Activated CD8-positive, alpha-beta T cell treated with anti-CD3 and anti-CD28 coated beads for 36 hours (primary cell): ENCODE results near the gene POLN. TPM values are rescaled to one million over a fixed set of nuclear protein-coding genes. Genes with fewer than 3 reads are reported as not detected.
"Not testable (repeated sequence)": the region's sequence is repeated elsewhere in the genome, so short reads cannot be mapped to it uniquely, and the experiment has no call there.

Experiments used
- ATAC-seq: fragments of 200-7000 bp; cut with Tn5 transposase; one replicate; pipeline ENCODE4 v1.10.0; 2021; ENCODE audit warnings: mild to moderate bottlenecking, moderate library complexity
- CTCF ChIA-PET: fragments of 350-600 bp; sonication (Branson Sonifier 250); formaldehyde crosslinking; loops from one replicate; lab custom pipeline; 2021; ENCODE audit warnings: antibody characterized with exemption; lab: Charles Lee
- POLR2A ChIA-PET: fragments of 350-600 bp; sonication (Branson Sonifier 250); formaldehyde crosslinking; loops from one replicate; lab custom pipeline; 2021; ENCODE audit warnings: antibody characterized with exemption; lab: Charles Lee
- DNase-seq: peaks from one replicate; pipeline ENCODE4 v3.0.0-alpha.2; 2020
- H3K27ac Mint-ChIP-seq: one replicate; pipeline ENCODE4 v1.8.0; 2021; ENCODE audit warnings: mild to moderate bottlenecking, mixed read lengths
- H3K27me3 Mint-ChIP-seq: one replicate; pipeline ENCODE4 v1.8.0; 2021; ENCODE audit warnings: mixed read lengths
- H3K36me3 Mint-ChIP-seq: one replicate; pipeline ENCODE4 v1.8.0; 2021; ENCODE audit warnings: low read depth, mixed read lengths
- H3K4me1 Mint-ChIP-seq: one replicate; pipeline ENCODE4 v1.8.0; 2021; ENCODE audit warnings: low read depth, mixed read lengths
- H3K4me3 Mint-ChIP-seq: one replicate; pipeline ENCODE4 v1.8.0; 2021; ENCODE audit warnings: mild to moderate bottlenecking, moderate library complexity, mixed read lengths
- H3K9me3 Mint-ChIP-seq: one replicate; pipeline ENCODE4 v1.8.0; 2021; ENCODE audit warnings: mixed read lengths
- CTCF ChIP-seq: fragments of 200-600 bp; IDR thresholded peaks from one replicate; pipeline ENCODE4 v1.8.0; 2022; ENCODE audit warnings: antibody characterized with exemption, mild to moderate bottlenecking
- intact Hi-C: fragments of 100-400 bp; cut with micrococcal nuclease; formaldehyde crosslinking; loops from one replicate; pipeline ENCODE4 v1.10.0; 2022
- total RNA-seq, 2 experiments: library from RNA; stranded (reverse); gene quantifications; one replicate each; pipeline ENCODE4 v1.2.3, GENCODE V29; 2021

The POLN gene
- total RNA-seq, 2 experiments from 2014 or later: 2.1 to 2.9 TPM

DNA sequence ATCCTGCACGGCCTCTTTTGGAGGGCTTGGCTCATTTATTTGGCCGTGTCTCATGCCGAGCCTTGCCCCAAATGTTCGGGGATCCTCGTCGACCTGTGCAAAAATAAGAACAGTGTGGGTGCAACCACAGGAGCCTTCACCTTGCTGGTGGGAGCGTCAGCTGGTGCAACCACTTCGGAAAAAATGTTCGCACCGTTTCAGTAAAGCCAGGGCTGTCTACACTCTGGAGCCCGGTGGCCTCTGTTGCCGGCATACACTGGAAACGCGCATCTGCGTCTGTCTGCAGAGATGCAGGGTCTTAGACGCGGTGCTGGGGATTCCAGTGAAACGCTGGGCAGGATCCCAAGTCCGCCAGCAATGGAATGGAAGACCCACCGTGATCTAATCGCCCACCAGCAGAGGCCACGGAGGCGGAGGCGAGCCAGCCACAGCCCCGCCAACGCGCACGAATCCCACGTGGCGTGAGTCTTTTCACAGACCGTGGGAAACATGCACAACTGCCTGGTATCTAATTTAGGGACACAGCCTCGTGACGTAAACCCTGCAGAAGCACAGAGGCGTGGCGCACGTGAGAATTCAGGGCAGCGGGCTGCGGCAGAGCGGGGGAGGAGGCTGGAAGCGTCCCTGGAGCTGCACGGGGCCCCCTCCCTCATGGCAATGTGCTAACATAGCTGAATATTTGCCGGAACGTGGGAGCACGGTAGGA is 33.8 kb upstream of the POLN start:
- Mint-ChIP-seq H3K4me3 (no peak overlapping the region), H3K27me3 (no peaks in the 10 kb centered on the region), H3K9me3 (no peaks in the 10 kb centered on the region), H3K4me1 (peaks cover 3% of the 10 kb centered on the region), H3K27ac (no peak overlapping the region), H3K36me3 (no peaks in the 10 kb centered on the region)
- CTCF ChIA-PET: no interaction called here
- intact Hi-C loops: no loop called here
- no peak for ATAC-seq
- no peak for DNase-seq
- no peak for TF ChIP-seq CTCF
- POLR2A ChIA-PET: interaction anchor here (1.0 kb wide), 1 partner anchor 11 kb away, joined by 3 read pairs; no protein-coding TSS in a partner anchor

DNA sequence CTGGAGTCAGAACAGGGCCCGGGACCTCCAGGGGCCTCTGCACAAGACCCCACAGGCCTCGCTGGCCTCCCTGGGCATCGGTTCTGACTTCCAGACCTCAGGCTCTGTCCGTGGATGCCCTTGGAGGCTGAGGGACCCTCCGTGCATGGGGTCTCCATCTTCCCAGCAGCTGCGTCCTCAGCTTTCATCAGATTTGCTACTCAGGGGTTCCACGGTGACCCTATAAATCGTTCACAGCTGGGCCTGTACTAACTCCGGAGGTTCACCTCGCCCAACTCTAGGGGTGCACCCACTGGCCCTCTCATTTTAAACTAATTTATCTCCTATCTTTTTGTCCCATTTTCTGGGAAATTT is 33.1 kb upstream of the POLN start:
- DNase-seq, intact Hi-C loops, CTCF ChIA-PET, POLR2A ChIA-PET, H3K36me3 Mint-ChIP-seq, H3K4me3 Mint-ChIP-seq, H3K27ac Mint-ChIP-seq, H3K27me3 Mint-ChIP-seq, ATAC-seq, H3K9me3 Mint-ChIP-seq, H3K4me1 Mint-ChIP-seq: not testable (repeated sequence)

DNA sequence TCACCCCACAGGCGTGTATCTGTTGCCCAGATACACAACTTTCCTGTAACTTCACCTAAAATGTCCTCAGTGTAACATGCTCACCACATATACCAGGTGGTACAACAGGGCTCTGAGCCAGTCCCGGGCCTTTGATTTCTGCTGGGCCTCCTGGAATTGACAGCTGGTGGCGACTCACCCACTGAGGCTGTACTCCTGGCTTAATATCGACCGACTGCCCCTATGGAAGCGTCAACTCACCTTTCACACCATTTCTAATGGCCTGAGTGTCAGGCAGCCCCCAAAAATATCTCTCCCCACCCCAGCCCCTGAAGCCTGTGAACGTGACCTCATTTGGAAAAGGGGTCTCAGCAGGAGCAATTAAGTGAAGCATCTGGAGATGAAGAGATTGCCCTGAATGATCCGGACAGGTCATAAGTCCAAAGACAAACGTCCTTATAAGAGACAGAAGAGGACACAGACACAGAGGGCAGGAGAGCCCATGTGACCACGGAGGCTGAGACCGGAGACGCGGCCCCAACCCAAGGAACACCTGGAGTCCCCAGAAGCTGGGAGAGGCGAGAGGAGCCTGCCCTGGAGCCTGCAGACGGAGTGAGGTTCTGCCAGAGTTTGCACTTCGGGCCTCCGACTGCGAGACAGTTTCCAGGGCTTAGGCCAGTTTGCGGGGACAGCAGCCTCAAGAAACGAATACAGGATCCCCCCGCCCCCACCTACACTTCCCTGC is 32.6 kb upstream of the POLN start:
- POLR2A ChIA-PET: interaction anchor here (0.8 kb wide), 1 partner anchor 9 kb away, joined by 3 read pairs; no protein-coding TSS in a partner anchor
- Mint-ChIP-seq H3K27ac (no peak overlapping the region), H3K9me3 (no peaks in the 10 kb centered on the region), H3K36me3 (no peaks in the 10 kb centered on the region), H3K4me3 (no peak overlapping the region), H3K4me1 (no peaks in the 10 kb centered on the region), H3K27me3 (no peaks in the 10 kb centered on the region)
- intact Hi-C loops: no loop called here
- TF ChIP-seq CTCF: no peak
- ATAC-seq: no peak
- CTCF ChIA-PET: no interaction called here
- DNase-seq: no peak

DNA sequence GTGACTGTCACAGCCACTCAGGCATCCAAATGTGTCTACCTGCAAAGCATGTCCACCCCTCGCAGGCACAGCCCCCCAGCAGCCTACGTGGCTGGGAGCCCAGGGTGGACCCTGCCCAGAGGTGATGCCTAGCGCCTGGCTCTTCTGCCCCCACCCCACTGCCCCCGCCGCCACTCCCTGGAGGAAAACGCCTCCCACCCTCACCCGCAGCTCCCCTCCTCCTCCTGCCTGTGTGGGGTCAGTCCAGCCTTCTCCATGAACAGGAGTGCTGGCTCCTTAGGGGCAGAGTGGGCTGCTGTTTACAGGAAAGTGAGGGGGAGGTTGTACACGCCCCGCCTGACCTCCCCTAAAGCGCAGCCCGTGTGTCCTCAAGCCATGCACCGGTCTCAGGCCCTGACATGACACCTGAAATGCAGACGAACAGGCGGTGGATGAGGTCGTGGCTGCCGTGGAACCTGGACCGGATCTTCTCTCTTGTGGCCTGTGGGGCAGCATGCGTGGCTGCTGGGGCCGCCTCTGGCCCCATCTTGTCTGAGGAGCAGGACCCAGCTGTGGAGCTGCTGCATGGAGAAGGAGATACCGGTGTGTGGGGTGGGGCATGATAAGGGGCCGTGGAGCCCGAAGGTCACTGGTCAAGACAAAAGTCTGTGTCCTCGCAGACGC is 31.9 kb upstream of the POLN start:
- POLR2A ChIA-PET: interaction anchor here (0.8 kb wide), 1 partner anchor 10 kb away, joined by 3 read pairs; no protein-coding TSS in a partner anchor
- Mint-ChIP-seq H3K27me3 (no peaks in the 10 kb centered on the region), H3K27ac (no peak overlapping the region), H3K4me1 (no peaks in the 10 kb centered on the region), H3K36me3 (no peaks in the 10 kb centered on the region), H3K9me3 (no peaks in the 10 kb centered on the region), H3K4me3 (no peak overlapping the region)
- no peak for ATAC-seq
- DNase-seq: no peak
- CTCF ChIA-PET: interaction anchor here (1.4 kb wide), 1 partner anchor 120 kb away, joined by 3 read pairs; no protein-coding TSS in a partner anchor
- no peak for TF ChIP-seq CTCF
- intact Hi-C loops: no loop called here

DNA sequence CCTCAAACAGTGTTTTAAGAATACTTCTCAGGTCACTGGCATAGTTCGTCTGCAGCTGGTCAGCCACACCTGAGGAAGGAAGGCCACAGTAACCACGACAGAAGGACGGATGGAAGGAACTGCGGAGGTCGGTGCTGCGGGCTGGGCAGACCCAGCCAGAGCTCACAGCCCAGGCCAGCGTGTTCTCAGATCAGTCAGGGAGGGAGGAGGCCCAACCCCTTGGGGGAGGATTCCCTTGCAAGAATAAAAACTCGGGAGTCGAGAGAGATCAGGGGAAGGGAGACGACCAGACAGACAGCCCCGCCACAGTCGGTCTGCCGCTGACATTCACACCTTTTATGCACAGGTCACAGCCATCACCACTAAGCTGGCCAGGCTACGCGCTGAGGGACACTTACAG is 31.3 kb upstream of the POLN start:
- DNase-seq (no peak), ATAC-seq (no peak)
- intact Hi-C loops: no loop called here
- no peak for TF ChIP-seq CTCF
- ChIA-PET CTCF (interaction anchor here (1.4 kb wide), 1 partner anchor 120 kb away, joined by 3 read pairs; no protein-coding TSS in a partner anchor), POLR2A (no interaction called here)
- Mint-ChIP-seq H3K9me3 (no peaks in the 10 kb centered on the region), H3K27ac (no peak overlapping the region), H3K27me3 (no peaks in the 10 kb centered on the region), H3K4me1 (no peaks in the 10 kb centered on the region), H3K4me3 (no peak overlapping the region), H3K36me3 (no peaks in the 10 kb centered on the region)
